SU-DHL-6 (cell line): ENCODE measurements around the gene RHCG.

Experiments
- CTCF ChIP-seq: fragments of 200-600 bp; sonication (generic); IDR thresholded peaks from one replicate; pipeline ENCODE4 v1.5.1; 2017; ENCODE audit warnings: antibody characterized with exemption, mild to moderate bottlenecking, low read length, moderate library complexity; ENCODE audit not compliant: insufficient read depth, poor library complexity, severe bottlenecking
- EZH2phosphoT487 ChIP-seq: fragments of 200-600 bp; sonication (generic), shearing (Covaris generic); conservative IDR thresholded peaks from 2 replicates; pipeline ENCODE4 v1.6.1; 2018; ENCODE audit warnings: mild to moderate bottlenecking, antibody characterized with exemption, low read length, moderate library complexity, mixed read lengths

- TF ChIP-seq CTCF (no peak), EZH2phosphoT487 (no peak)
These were observed 40.8 kb downstream of the RHCG start for GRCh38 chr15:89455535-89455934.
